T-cell (primary cell): ENCODE measurements around the gene CCDC136. TPM values are rescaled to one million over a fixed set of nuclear protein-coding genes. Genes with fewer than 3 reads are reported as not detected.
A peak's percentile ranks its signal among the peaks of the same experiment; 100 is the strongest.

ENCODE experiments used
- ATAC-seq, 4 experiments: fragments of 200-7000 bp in 3 of 4; fragments of 150-1000 bp in 1 of 4; cut with Tn5 transposase; replicated peaks in 1 of 4; 1 replicate in 3 of 4; 2 replicates in 1 of 4; pipeline ENCODE4 v1.10.0; 2021; ENCODE audit warnings: moderate library complexity in 3 of 4, mild to moderate bottlenecking in 2 of 4, moderate number of reproducible peaks in 1 of 4
- CTCF ChIA-PET, 2 donors: fragments of 300-600 bp; sonication (Branson Sonifier 250); formaldehyde crosslinking; loops; one replicate each; lab custom pipeline; 2022; ENCODE audit warnings: antibody characterized with exemption in 2 of 2; lab: Charles Lee
- POLR2A ChIA-PET, 2 donors: fragments of 300-600 bp; sonication (Branson Sonifier 250); formaldehyde crosslinking; loops; one replicate each; lab custom pipeline; 2022; ENCODE audit warnings: antibody characterized with exemption in 2 of 2; lab: Charles Lee
- DNase-seq, 35 experiments: peaks; one replicate each; pipeline versions ENCODE4 v3.0.0 to v3.0.0-alpha.2; 2013 to 2023
- H3K27ac ChIP-seq: one replicate; pipeline ENCODE4 v1.5.1; 2013; ENCODE audit warnings: low read length
- H3K27me3 ChIP-seq, 2 experiments: replicated peaks in 1 of 2; 1 replicate in 1 of 2; 2 replicates in 1 of 2; pipeline versions ENCODE4 v1.6.1 to v1.7.0; 2013; ENCODE audit warnings: low read length in 1 of 2, mixed read lengths in 1 of 2; ENCODE audit not compliant: control insufficient read depth in 2 of 2, insufficient read depth in 2 of 2; ENCODE audit errors: extremely low read depth in 1 of 2
- H3K36me3 ChIP-seq, 2 donors: 1 replicate in 1 of 2; 2 replicates in 1 of 2; pipeline versions ENCODE4 v1.6.1 to v1.7.0; 2013; ENCODE audit warnings: low read length in 1 of 2; ENCODE audit not compliant: control insufficient read depth in 2 of 2, insufficient read depth in 1 of 2; ENCODE audit errors: extremely low read depth in 1 of 2
- H3K4me1 ChIP-seq, 2 experiments: 1 replicate in 1 of 2; 2 replicates in 1 of 2; pipeline versions ENCODE4 v1.6.1 to v1.7.0; 2013; ENCODE audit warnings: low read length in 2 of 2, mixed read lengths in 1 of 2; ENCODE audit not compliant: insufficient read depth in 2 of 2, control insufficient read depth in 1 of 2; ENCODE audit errors: extremely low read depth in 1 of 2
- H3K4me3 ChIP-seq, 2 donors: 1 replicate in 1 of 2; 2 replicates in 1 of 2; pipeline versions ENCODE4 v1.5.1 to v1.7.0; 2013; ENCODE audit warnings: mild to moderate bottlenecking in 2 of 2, low read length in 1 of 2, moderate library complexity in 1 of 2; ENCODE audit not compliant: control insufficient read depth in 1 of 2; ENCODE audit errors: extremely low read depth in 1 of 2
- H3K9me3 ChIP-seq: 2 replicates; pipeline ENCODE4 v1.7.0; 2013
- H3K27ac Mint-ChIP-seq, 2 donors: one replicate each; pipeline ENCODE4 v1.8.0; 2020 to 2021; ENCODE audit warnings: mild to moderate bottlenecking in 2 of 2, mixed read lengths in 2 of 2
- H3K27me3 Mint-ChIP-seq, 2 donors: one replicate each; pipeline ENCODE4 v1.8.0; 2021 to 2022; ENCODE audit warnings: mixed read lengths in 2 of 2
- H3K36me3 Mint-ChIP-seq: one replicate; pipeline ENCODE4 v1.8.0; 2021; ENCODE audit warnings: mixed read lengths
- H3K4me1 Mint-ChIP-seq, 3 donors: one replicate each; pipeline ENCODE4 v1.8.0; 2020 to 2022; ENCODE audit warnings: mixed read lengths in 3 of 3, mild to moderate bottlenecking in 1 of 3
- H3K4me3 Mint-ChIP-seq, 3 donors: one replicate each; pipeline ENCODE4 v1.8.0; 2020 to 2022; ENCODE audit warnings: mild to moderate bottlenecking in 3 of 3, mixed read lengths in 3 of 3, moderate library complexity in 3 of 3
- H3K9me3 Mint-ChIP-seq, 3 donors: one replicate each; pipeline ENCODE4 v1.8.0; 2020 to 2022; ENCODE audit warnings: mixed read lengths in 3 of 3
- WGBS: methylation state at CpG from one replicate; pipeline ENCODE4 v1.1.5; 2013; ENCODE audit warnings: missing lambda C conversion rate; ENCODE audit not compliant: insufficient coverage; 5-methylcytosine and 5-hydroxymethylcytosine counted together
- total RNA-seq, 35 experiments: library from RNA in 6 of 35; stranded (reverse) in 6 of 35; fragments of 120-200 nt in 1 of 35; gene quantifications; one replicate each; pipeline versions ENCODE4 v1.2.1 to v1.2.4 and lab custom pipeline; 2013 to 2026

Gene CCDC136
- total RNA-seq, 5 donors from 2014 or later (not counting 1 experiment from before 2014, with no cell fraction given): 7.6 to 15.7 (median 14.6) TPM

DNA sequence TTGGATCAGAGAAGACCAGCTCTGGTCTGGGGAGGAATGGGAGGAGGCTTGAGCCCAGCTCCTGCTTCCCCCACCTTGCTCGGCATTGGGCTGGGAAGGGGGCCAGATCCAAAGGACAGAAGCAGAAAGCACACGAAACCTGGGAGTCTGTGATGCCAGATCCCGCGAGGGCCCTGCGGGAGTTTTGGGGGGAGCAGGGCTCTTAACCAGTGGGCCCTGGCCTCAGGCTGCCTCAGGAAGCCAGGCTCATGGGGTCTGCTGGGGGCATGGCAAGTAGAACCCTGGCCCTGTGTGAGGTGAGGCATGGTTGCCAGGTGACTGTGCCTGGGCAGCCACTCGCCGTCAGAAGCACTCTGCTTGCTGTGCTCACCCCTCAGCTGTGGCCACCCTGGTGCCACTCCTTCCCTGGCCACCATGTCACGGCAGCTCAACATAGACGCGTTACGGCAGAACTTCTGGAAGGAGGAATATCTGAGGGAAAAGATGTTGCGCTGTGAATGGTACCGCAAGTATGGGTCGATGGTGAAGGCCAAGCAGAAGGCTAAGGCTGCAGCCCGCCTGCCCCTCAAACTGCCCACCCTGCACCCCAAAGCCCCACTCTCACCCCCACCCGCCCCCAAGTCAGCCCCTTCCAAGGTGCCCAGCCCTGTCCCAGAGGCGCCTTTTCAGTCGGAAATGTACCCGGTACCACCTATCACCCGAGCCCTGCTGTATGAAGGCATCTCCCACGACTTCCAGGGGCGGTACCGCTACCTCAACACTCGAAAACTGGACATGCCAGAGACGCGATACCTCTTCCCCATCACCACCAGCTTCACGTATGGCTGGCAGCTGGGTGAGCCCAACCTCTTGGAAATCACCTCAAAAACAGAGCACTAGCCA is 74.5 kb downstream of the CCDC136 start:
- H3K9me3 ChIP-seq: no peaks in the 10 kb centered on the region
- Mint-ChIP-seq H3K27ac (no peak overlapping the region), H3K27me3 (peaks cover 0 to 7% of the 10 kb centered on the region in 2 donors), H3K36me3 (peaks cover 13% of the 10 kb centered on the region), H3K4me3 (peak overlapping the region in 1 of 3 donors; percentile 42), H3K4me1 (peaks cover 35 to 46% (median 38%) of the 10 kb centered on the region in 3 donors), H3K9me3 (no peaks in the 10 kb centered on the region)
- DNase-seq: no peak
- H3K27ac ChIP-seq: no peak overlapping the region
- H3K27me3 ChIP-seq: peaks cover 0 to 18% of the 10 kb centered on the region in 2 experiments
- peaks cover 5 to 40% of the 10 kb centered on the region in 2 experiments for H3K4me1 ChIP-seq
- POLR2A ChIA-PET: interaction anchor here in 1 of 2 donors (0.9 kb wide), 1 partner anchor 343 kb away, joined by 3 read pairs; no protein-coding TSS in a partner anchor
- H3K36me3 ChIP-seq: peaks cover 0 to 16% of the 10 kb centered on the region in 2 donors
- CTCF ChIA-PET: no interaction called here
- 95% methylated on average over 21 of the region's 27 CpGs for WGBS
- H3K4me3 ChIP-seq: no peak overlapping the region
- no peak for ATAC-seq

DNA sequence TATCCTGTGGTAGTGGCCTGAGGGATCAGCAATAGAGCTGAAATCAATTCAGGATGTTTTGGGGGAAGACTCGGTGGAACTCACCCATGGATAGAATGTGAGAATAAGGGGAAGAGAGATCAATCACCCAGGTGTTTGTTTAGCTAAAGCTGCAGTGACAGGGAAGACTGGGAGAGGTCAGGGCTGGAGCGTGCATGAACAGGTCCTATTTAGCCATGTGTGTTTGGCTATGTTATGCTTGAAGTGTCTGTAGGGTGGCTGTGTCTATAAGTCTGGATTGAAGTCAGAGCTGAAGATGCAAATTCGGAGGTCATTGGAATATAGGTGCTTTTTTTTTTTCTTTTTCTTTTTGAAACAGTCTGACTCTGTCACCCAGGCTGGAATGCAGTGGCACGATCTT is 75.5 kb downstream of the CCDC136 start:
- no peaks in the 10 kb centered on the region for H3K9me3 Mint-ChIP-seq
- Histone ChIP-seq H3K9me3 (no peaks in the 10 kb centered on the region), H3K4me3 (no peak overlapping the region), H3K36me3 (peaks cover 0 to 16% of the 10 kb centered on the region in 2 donors), H3K27me3 (peaks cover 0 to 18% of the 10 kb centered on the region in 2 experiments), H3K4me1 (peaks cover 5 to 36% of the 10 kb centered on the region in 2 experiments), H3K27ac (no peak overlapping the region)
- H3K4me1 Mint-ChIP-seq: peaks cover 33 to 44% (median 35%) of the 10 kb centered on the region in 3 donors
- ATAC-seq: no peak
- DNase-seq: no peak
- ChIA-PET POLR2A (interaction anchor here in 1 of 2 donors (0.9 kb wide), 1 partner anchor 342 kb away, joined by 3 read pairs; no protein-coding TSS in a partner anchor), CTCF (no interaction called here)
- no peak overlapping the region for H3K27ac Mint-ChIP-seq
- peaks cover 13% of the 10 kb centered on the region for H3K36me3 Mint-ChIP-seq
- peaks cover 0 to 7% of the 10 kb centered on the region in 2 donors for H3K27me3 Mint-ChIP-seq
- 91% methylated on average over 3 of the region's 4 CpGs for WGBS
- H3K4me3 Mint-ChIP-seq: peak overlapping the region in 1 of 3 donors; percentile 9

DNA sequence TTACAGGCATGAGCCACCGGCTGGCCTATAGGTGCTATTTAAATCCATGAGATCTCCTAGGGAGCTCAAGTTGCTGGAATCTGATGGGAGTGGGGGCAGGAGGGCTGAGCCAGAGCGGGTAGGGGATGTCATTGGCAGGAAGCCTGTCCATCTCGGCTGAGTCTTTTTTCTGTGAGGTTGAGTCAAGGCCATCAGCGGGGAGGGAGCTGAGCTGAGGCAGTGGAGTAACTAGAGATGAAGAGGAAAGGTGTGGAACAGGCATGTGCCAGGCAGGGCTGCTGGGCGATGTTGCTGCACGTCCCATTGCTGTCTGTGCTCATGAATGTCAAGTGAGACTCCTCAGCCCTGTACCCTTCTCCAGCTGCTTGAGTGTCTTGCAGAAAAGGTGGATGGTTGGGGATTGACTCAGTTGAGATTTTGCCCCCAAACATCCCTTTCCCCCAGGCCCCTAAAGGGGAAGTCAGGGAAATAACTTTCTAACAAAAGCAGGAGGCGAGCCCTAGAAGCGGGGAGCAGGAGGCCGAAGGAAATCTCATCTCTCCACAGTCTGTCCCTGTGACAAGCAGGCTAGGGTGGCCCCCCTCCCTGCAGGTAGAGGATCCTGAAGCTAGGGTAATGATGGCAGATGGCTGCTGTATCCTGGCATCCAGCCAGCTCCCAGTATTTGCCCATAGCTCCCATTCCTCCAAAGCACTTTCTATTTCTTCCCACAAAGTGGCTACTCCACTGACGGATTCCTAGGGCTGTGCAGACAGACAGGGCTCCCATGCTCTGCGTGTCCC is 76.3 kb downstream of the CCDC136 start:
- Histone ChIP-seq H3K27ac (no peak overlapping the region), H3K4me3 (no peak overlapping the region), H3K9me3 (no peaks in the 10 kb centered on the region), H3K36me3 (peaks cover 0 to 16% of the 10 kb centered on the region in 2 donors), H3K4me1 (peaks cover 5 to 31% of the 10 kb centered on the region in 2 experiments), H3K27me3 (peaks cover 0 to 20% of the 10 kb centered on the region in 2 experiments)
- Mint-ChIP-seq H3K27me3 (peaks cover 0 to 7% of the 10 kb centered on the region in 2 donors), H3K36me3 (peaks cover 13% of the 10 kb centered on the region), H3K27ac (no peak overlapping the region), H3K9me3 (no peaks in the 10 kb centered on the region), H3K4me3 (peak overlapping the region; percentile 55 to 65 (median 56)), H3K4me1 (peaks cover 27 to 38% (median 28%) of the 10 kb centered on the region in 3 donors)
- 93% methylated on average over 5 of the region's 11 CpGs for WGBS
- no peak for DNase-seq
- CTCF ChIA-PET: no interaction called here
- POLR2A ChIA-PET: no interaction called here
- no peak for ATAC-seq

DNA sequence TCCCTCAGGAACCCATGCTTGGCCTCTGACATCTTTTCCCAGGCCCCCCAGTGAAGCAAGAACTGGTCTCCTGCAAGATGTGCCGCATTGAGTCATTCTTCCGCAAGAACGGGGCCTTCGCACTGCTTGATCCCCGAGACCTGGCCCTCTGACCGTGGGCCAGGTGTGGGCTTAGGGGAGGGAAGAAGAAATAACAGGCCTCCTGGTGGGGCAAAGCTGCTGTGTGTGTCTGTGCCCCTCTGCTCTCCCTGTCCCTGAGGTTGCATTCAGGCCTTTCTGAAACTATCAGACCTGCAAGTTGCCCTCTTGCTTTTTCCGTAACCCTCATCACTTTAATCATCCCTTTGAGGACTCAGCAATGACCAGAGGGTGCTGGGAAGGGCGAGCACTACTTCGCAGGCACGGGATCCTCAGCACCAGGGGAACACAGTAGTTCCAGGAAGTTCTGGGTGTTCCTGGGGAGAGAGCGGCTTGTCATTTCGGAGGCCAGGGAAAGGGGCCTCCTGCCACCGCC is 76.9 kb downstream of the CCDC136 start:
- H3K27me3 Mint-ChIP-seq: peaks cover 0 to 7% of the 10 kb centered on the region in 2 donors
- Histone ChIP-seq H3K4me1 (peaks cover under 1 to 24% of the 10 kb centered on the region in 2 experiments), H3K4me3 (peak overlapping the region; percentile 55 to 60), H3K27ac (no peak overlapping the region), H3K36me3 (peaks cover 0 to 16% of the 10 kb centered on the region in 2 donors), H3K27me3 (peaks cover 0 to 26% of the 10 kb centered on the region in 2 experiments), H3K9me3 (no peaks in the 10 kb centered on the region)
- peaks cover 13% of the 10 kb centered on the region for H3K36me3 Mint-ChIP-seq
- H3K27ac Mint-ChIP-seq: no peak overlapping the region
- H3K9me3 Mint-ChIP-seq: no peaks in the 10 kb centered on the region
- CTCF ChIA-PET: no interaction called here
- H3K4me3 Mint-ChIP-seq: peak overlapping the region; percentile 55 to 65 (median 56)
- DNase-seq (no peak), ATAC-seq (no peak)
- POLR2A ChIA-PET: no interaction called here
- H3K4me1 Mint-ChIP-seq: peaks cover 23 to 32% (median 26%) of the 10 kb centered on the region in 3 donors
- 65% methylated on average over 7 of the region's 13 CpGs for WGBS

DNA sequence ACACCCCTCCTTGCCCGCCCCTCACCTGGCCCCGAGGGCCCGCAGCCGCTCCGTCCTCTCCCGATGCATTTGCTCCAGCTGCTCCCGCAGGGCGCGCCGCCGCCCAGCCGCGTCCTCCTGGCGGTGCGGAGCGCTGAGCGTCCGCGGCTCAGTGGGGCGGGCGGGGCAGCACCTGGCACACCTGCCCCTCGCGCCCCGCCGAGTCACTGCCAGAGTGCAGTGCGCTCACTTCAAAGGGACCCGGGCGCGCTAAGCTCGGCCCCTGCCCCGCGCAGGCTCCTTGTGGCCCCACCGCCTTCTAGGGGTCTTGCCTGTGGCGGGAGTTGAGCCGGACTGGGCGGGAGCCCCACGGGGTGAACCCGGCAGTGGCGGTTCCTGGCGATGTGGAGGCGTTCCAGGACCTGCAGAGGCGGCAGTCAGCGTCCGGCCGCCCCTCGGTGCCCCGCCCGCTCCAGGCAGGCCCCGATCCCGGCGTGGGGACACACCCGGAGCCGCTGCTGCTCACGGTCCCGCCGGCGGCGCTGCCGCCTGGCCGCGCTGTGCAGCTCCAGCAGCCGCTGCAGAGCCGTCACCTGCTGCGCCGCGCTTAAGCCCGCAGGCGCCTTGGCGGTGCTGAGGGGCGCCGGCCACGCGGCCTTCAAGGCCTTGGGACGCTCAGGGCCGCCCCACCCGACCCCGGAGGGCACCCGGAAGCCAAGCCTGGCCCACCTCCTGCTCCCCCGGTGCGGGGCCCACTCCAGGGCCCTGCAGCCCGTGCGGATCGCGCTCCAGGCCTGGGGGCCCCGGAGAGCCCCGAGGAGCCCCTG is 77.6 kb downstream of the CCDC136 start:
- ChIA-PET CTCF (no interaction called here), POLR2A (no interaction called here)
- Histone ChIP-seq H3K27ac (no peak overlapping the region), H3K36me3 (peaks cover 0 to 16% of the 10 kb centered on the region in 2 donors), H3K4me1 (peaks cover 0 to 18% of the 10 kb centered on the region in 2 experiments), H3K9me3 (no peaks in the 10 kb centered on the region), H3K4me3 (peak overlapping the region; percentile 55 to 60), H3K27me3 (peaks cover 0 to 27% of the 10 kb centered on the region in 2 experiments)
- 2% methylated on average over 86 of the region's 86 CpGs for WGBS
- peak overlapping the region; percentile 56 to 86 (median 65) for H3K4me3 Mint-ChIP-seq
- ATAC-seq (peak; percentile 79 to 88 (median 86)), DNase-seq (peak in 27 of 35 experiments; percentile 4 to 64 (median 32))
- H3K4me1 Mint-ChIP-seq: peaks cover 19 to 29% (median 22%) of the 10 kb centered on the region in 3 donors
- peaks cover 0 to 7% of the 10 kb centered on the region in 2 donors for H3K27me3 Mint-ChIP-seq
- no peak overlapping the region for H3K27ac Mint-ChIP-seq
- H3K9me3 Mint-ChIP-seq: no peaks in the 10 kb centered on the region
- H3K36me3 Mint-ChIP-seq: peaks cover 13% of the 10 kb centered on the region
